ENCODE results near the gene SULT1A3. TPM values are rescaled to one million over a fixed set of nuclear protein-coding genes. Genes with fewer than 3 reads are reported as not detected.

Gene SULT1A3
- total RNA-seq, 4 donors from 2014 or later = 4.9 to 11.3 (median 9.2) TPM; not detected in 1

DNA sequence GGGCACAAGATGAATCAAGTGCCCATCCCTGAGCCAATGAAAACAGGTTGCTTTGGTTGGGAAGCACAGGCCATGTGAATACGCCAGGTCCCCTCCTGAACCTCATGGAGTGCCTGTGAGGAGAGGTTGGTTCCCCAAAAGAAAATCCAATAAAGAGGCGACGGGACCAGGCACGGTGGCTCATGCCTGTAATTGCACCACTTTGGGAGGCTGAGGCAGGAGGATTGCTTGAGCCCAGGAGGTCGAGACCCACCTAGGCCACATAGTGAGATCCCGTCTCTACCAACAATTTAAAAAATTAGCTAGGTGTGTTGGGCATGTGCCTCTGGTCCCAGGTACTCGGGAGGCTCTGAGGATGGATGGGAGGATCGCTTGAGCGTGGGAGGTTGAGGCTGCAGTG lies 19.1 kb upstream of the SULT1A3 start:
- DNase-seq = no peak
- Histone ChIP-seq H3K36me3 (no peaks in the 10 kb centered on the region), H3K9me3 (no peaks in the 10 kb centered on the region), H3K4me3 (no peak overlapping the region), H3K4me1 (peaks cover 3 to 7% of the 10 kb centered on the region in 2 donors), H3K27ac (no peak overlapping the region), H3K27me3 (no peaks in the 10 kb centered on the region)
- in situ Hi-C loops (cut with MboI; ENCODE audit: low sequenced_read_pairs in 4 of 4) (loop anchor here in 1 of 4 donors (10.0 kb wide), 2 partner anchors 75 to 135 kb away; no protein-coding TSS in a partner anchor), intact Hi-C loops (cut with DNase I; ENCODE audit: low total_unique reads) (no loop called here)
- no peak for ATAC-seq
- no peak for TF ChIP-seq POLR2A (IDR thresholded peaks at IDR 0.05)
- TF ChIP-seq, protein P1, sequence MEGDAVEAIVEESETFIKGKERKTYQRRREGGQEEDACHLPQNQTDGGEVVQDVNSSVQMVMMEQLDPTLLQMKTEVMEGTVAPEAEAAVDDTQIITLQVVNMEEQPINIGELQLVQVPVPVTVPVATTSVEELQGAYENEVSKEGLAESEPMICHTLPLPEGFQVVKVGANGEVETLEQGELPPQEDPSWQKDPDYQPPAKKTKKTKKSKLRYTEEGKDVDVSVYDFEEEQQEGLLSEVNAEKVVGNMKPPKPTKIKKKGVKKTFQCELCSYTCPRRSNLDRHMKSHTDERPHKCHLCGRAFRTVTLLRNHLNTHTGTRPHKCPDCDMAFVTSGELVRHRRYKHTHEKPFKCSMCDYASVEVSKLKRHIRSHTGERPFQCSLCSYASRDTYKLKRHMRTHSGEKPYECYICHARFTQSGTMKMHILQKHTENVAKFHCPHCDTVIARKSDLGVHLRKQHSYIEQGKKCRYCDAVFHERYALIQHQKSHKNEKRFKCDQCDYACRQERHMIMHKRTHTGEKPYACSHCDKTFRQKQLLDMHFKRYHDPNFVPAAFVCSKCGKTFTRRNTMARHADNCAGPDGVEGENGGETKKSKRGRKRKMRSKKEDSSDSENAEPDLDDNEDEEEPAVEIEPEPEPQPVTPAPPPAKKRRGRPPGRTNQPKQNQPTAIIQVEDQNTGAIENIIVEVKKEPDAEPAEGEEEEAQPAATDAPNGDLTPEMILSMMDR (IDR thresholded peaks at IDR 0.05 in 4 of 5, conservative IDR thresholded peaks at IDR 0.05 in 1 of 5) = no peak

DNA sequence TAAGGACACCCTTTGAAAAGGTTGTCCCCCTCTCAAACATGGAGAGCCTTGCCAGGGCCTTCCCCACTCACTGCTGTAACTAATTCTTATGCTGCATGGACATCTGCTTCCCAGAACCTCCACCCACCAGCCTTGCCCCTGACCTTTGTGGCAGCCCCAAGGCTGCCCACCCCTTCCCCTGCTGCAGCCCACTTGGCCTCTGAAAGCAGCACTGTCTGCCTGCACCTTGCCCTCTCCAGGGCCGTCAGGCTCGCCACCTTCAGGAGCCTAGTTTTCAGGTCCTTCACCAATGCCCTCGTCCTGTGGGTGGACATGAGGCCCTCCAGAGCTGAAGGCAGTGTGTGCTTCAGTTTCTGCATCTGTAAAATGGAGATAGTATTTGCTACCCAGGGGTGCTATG lies 18.3 kb upstream of the SULT1A3 start:
- no peak overlapping the region for H3K27ac ChIP-seq
- H3K27me3 ChIP-seq = no peaks in the 10 kb centered on the region
- H3K4me3 ChIP-seq = no peak overlapping the region
- TF ChIP-seq POLR2A (IDR thresholded peaks at IDR 0.05) = no peak
- TF ChIP-seq, protein P1 (IDR thresholded peaks at IDR 0.05 in 4 of 5, conservative IDR thresholded peaks at IDR 0.05 in 1 of 5) = no peak
- in situ Hi-C loops (cut with MboI; ENCODE audit: low sequenced_read_pairs in 4 of 4) (loop anchor here in 1 of 4 donors (10.0 kb wide), 2 partner anchors 76 to 136 kb away; no protein-coding TSS in a partner anchor), intact Hi-C loops (cut with DNase I; ENCODE audit: low total_unique reads) (no loop called here)
- no peaks in the 10 kb centered on the region for H3K36me3 ChIP-seq
- H3K4me1 ChIP-seq = peaks cover 3 to 7% of the 10 kb centered on the region in 2 donors
- no peaks in the 10 kb centered on the region for H3K9me3 ChIP-seq
- no peak for ATAC-seq
- no peak for DNase-seq

DNA sequence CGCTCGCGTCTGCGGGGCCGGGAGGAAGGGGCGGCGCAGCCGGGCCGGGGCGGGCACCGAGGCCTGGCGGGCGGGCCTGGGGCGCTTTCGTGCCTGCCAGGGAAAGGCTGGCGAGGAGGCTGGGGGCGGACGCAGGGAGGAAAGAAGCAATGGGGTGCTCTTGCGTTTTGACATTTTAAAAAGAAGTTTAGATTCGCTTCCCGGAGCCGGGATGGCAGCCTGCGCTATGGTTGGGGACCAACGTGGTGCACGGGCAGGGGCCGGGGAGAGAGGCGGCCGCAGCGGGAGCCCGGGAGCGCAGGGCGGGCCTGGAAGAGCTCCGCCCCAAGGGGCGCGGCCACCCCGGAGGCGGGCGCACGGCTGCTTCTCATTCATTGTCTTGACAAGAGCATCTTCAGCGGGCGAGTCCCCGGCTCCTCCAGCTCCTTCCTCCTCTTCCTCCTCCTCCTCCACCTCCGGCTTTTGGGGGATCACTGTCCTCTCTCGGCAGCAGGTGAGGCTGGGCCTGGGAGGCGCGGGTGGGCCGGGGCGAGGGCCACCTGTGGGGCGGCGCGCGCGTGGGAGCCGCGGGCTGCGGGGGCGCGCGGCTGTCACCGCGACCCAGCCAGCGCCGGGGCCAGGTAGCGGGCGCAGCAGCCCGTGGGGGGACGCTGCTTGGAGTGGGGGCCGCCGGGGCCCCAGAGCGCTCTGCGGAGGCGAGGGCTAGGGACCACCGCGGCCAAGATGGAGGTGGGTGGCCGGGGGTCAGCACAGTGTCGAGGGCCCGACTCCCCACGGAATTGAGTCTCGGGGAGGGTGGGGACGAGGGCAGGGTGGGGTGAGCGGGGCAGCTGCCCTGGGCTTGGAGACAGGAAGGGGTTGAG lies 15.6 kb upstream of the SULT1A3 start, which contains the start of gene CORO1A:
Gene CORO1A, plus strand, starts transcription at position 370 of the 863 bp plus-strand sequence. CDS start 1,608 bp downstream, outside the sequence.
- Histone ChIP-seq H3K27me3 (no peaks in the 10 kb centered on the region), H3K36me3 (no peaks in the 10 kb centered on the region), H3K27ac (peak within 1 kb of the TSS; percentile 45 to 75 (median 58)), H3K4me1 (peaks cover 3 to 7% of the 10 kb centered on the region in 2 donors), H3K4me3 (peak within 1 kb of the TSS; percentile 55 to 74 (median 59)), H3K9me3 (no peaks in the 10 kb centered on the region)
- intact Hi-C loops (cut with DNase I; ENCODE audit: low total_unique reads) = no loop called here
- DNase-seq (peak; percentile 72 to 75), ATAC-seq (peak; percentile 83 to 88)
- TF ChIP-seq, protein P1 (IDR thresholded peaks at IDR 0.05 in 4 of 5, conservative IDR thresholded peaks at IDR 0.05 in 1 of 5) = no peak
- peak; percentile 9 to 23 for TF ChIP-seq POLR2A (IDR thresholded peaks at IDR 0.05)
- in situ Hi-C loops (cut with MboI; ENCODE audit: low sequenced_read_pairs in 4 of 4) = loop anchor here in 1 of 4 donors (10.0 kb wide), 2 partner anchors 79 to 139 kb away; no protein-coding TSS in a partner anchor

DNA sequence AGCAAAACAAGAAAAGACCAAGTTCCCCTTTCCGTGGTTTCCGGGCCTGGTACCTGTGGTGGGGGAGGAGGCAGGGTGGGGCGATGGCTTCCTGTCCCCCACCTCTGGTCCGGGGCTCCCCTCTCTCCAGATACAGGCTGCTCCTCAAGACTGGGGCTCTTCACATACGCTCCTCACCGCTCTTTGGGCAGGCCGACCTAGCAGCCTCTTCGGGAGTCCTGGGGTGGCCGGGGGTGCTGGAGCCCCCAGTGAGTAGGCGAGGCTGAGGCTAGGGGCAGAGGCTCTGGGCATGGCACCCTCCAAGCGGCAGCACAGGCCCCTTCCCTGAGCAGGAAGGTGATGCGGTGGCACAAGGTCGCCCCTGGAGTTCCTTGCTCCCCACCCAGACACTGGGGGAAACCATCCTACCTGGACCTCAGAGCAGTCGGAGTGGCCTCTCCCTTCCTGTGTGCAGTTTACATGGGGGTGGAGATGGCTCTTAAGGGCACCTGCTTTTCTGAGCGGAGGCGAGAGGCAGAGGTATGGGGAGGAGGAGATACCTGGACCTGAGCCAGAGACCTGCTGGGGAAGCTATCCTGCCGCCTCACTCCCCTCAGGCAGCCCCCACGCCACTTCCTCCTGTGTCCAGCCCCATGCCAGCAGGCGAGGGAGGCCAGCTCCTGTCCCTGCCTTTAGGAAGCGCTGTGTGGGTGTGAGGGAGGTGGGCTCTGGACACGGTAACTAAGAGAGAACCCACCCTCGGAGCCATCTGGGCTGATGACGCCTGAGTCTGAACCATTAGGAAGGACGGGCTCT lies 14.8 kb upstream of the SULT1A3 start:
- Histone ChIP-seq H3K4me1 (peaks cover 3 to 7% of the 10 kb centered on the region in 2 donors), H3K27me3 (no peaks in the 10 kb centered on the region), H3K9me3 (no peaks in the 10 kb centered on the region), H3K36me3 (no peaks in the 10 kb centered on the region), H3K27ac (no peak overlapping the region), H3K4me3 (peak overlapping the region in 2 of 4 donors; percentile 55 to 61)
- in situ Hi-C loops (cut with MboI; ENCODE audit: low sequenced_read_pairs in 4 of 4) = loop anchor here in 1 of 4 donors (10.0 kb wide), 2 partner anchors 79 to 139 kb away; no protein-coding TSS in a partner anchor
- DNase-seq = peak in 1 of 2 donors; percentile 17
- intact Hi-C loops (cut with DNase I; ENCODE audit: low total_unique reads) = no loop called here
- no peak for ATAC-seq
- TF ChIP-seq, protein P1 (IDR thresholded peaks at IDR 0.05 in 4 of 5, conservative IDR thresholded peaks at IDR 0.05 in 1 of 5) = no peak
- no peak for TF ChIP-seq POLR2A (IDR thresholded peaks at IDR 0.05)

Measured in gastrocnemius medialis (tissue), 4 donors.